Type B pancreatic cell (in vitro differentiated cells): ENCODE measurements around the gene CETP. TPM values are rescaled to one million over a fixed set of nuclear protein-coding genes. Genes with fewer than 3 reads are reported as not detected.
A peak's percentile ranks its signal among the peaks of the same experiment; 100 is the strongest.
"Not testable (repeated sequence)": the region's sequence is repeated elsewhere in the genome, so short reads cannot be mapped to it uniquely, and the experiment has no call there.

Experiments used
- DNase-seq: peaks from one replicate; pipeline ENCODE4 v3.0.0; 2021; ENCODE audit warnings: mixed read lengths; ENCODE audit not compliant: unreplicated experiment; ENCODE audit errors: extremely low spot score
- H3K27ac Mint-ChIP-seq: 2 replicates; pipeline ENCODE4 v1.8.0; 2021; ENCODE audit warnings: mild to moderate bottlenecking, mixed read lengths
- H3K27me3 Mint-ChIP-seq: 2 replicates; pipeline ENCODE4 v1.8.0; 2021; ENCODE audit warnings: mixed read lengths
- H3K36me3 Mint-ChIP-seq: 2 replicates; pipeline ENCODE4 v1.8.0; 2021; ENCODE audit warnings: mixed read lengths
- H3K4me1 Mint-ChIP-seq: one replicate; pipeline ENCODE4 v1.8.0; 2021; ENCODE audit warnings: mixed read lengths; ENCODE audit not compliant: unreplicated experiment
- H3K4me3 Mint-ChIP-seq: 2 replicates; pipeline ENCODE4 v1.8.0; 2021; ENCODE audit warnings: mild to moderate bottlenecking, mixed read lengths
- H3K9me3 Mint-ChIP-seq: 2 replicates; pipeline ENCODE4 v1.8.0; 2021; ENCODE audit warnings: mixed read lengths
- CTCF ChIP-seq: fragments of 200-600 bp; sonication (generic); conservative IDR thresholded peaks from 2 replicates; pipeline ENCODE4 v1.5.0; 2021; ENCODE audit warnings: antibody characterized with exemption, mild to moderate bottlenecking
- total RNA-seq: library from RNA; stranded (reverse); gene quantifications from 2 replicates; pipeline ENCODE4 v1.2.1, GENCODE V29; 2021; ENCODE audit warnings: low replicate concordance

CETP gene
- total RNA-seq, 1 donor from 2014 or later = not detected

- Mint-ChIP-seq H3K4me1 (peaks cover 17% of the 10 kb centered on the region), H3K27me3 (no peaks in the 10 kb centered on the region), H3K27ac (peak overlapping the region; percentile 95), H3K9me3 (no peaks in the 10 kb centered on the region), H3K36me3 (peaks cover 40% of the 10 kb centered on the region), H3K4me3 (peak overlapping the region; percentile 93)
- DNase-seq = no peak
- no peak for TF ChIP-seq CTCF
Measured at GRCh38 chr16:56933828-56934598, 27.7 kb upstream of the CETP start.

- not testable (repeated sequence) for DNase-seq, H3K27me3 Mint-ChIP-seq, H3K9me3 Mint-ChIP-seq
- Mint-ChIP-seq H3K27ac (peak overlapping the region; percentile 95), H3K4me3 (peak overlapping the region; percentile 93), H3K36me3 (peaks cover 46% of the 10 kb centered on the region), H3K4me1 (peaks cover 17% of the 10 kb centered on the region)
Measured at GRCh38 chr16:56934599-56935145, 27.1 kb upstream of the CETP start.

- TF ChIP-seq CTCF = no peak
- no peaks in the 10 kb centered on the region for H3K27me3 Mint-ChIP-seq
- H3K4me3 Mint-ChIP-seq = peak overlapping the region; percentile 77
- H3K27ac Mint-ChIP-seq = peak overlapping the region; percentile 54
- H3K9me3 Mint-ChIP-seq = no peaks in the 10 kb centered on the region
- peaks cover 17% of the 10 kb centered on the region for H3K4me1 Mint-ChIP-seq
- no peak for DNase-seq
- H3K36me3 Mint-ChIP-seq = peaks cover 51% of the 10 kb centered on the region
Measured at GRCh38 chr16:56935201-56935600, 26.5 kb upstream of the CETP start.

GRCh38 chr16:56936491-56936890 lies 25.3 kb upstream of the CETP start:
- peak overlapping the region; percentile 22 for H3K27ac Mint-ChIP-seq
- H3K36me3 Mint-ChIP-seq = peaks cover 52% of the 10 kb centered on the region
- DNase-seq = no peak
- no peaks in the 10 kb centered on the region for H3K27me3 Mint-ChIP-seq
- no peaks in the 10 kb centered on the region for H3K9me3 Mint-ChIP-seq
- H3K4me3 Mint-ChIP-seq = no peak overlapping the region
- TF ChIP-seq CTCF = no peak
- peaks cover 17% of the 10 kb centered on the region for H3K4me1 Mint-ChIP-seq

- Mint-ChIP-seq H3K27ac (no peak overlapping the region), H3K4me1 (peaks cover 17% of the 10 kb centered on the region), H3K9me3 (no peaks in the 10 kb centered on the region), H3K4me3 (no peak overlapping the region), H3K36me3 (peaks cover 55% of the 10 kb centered on the region), H3K27me3 (no peaks in the 10 kb centered on the region)
- no peak for TF ChIP-seq CTCF
- no peak for DNase-seq
Measured at GRCh38 chr16:56936950-56937349, 24.8 kb upstream of the CETP start.
